Endothelial cell of umbilical vein (primary cell): Measurements from ENCODE around the gene SIKE1. TPM values are rescaled to one million over a fixed set of nuclear protein-coding genes. Genes with fewer than 3 reads are reported as not detected.

ENCODE experiments used
- BruUV-seq: library from RNA; stranded (reverse); fragments of 400-500 nt; replicated peaks from 2 replicates; lab custom pipeline; 2021; lab: Mats Ljungman, UMichigan
- CTCF ChIA-PET: fragments of 300-600, 350-600 bp; sonication (Branson Sonifier 250); formaldehyde crosslinking; loops from one replicate; lab custom pipeline; 2021; ENCODE audit warnings: antibody characterized with exemption, inconsistent platforms; lab: Charles Lee
- POLR2A ChIA-PET: fragments of 300-600, 350-600 bp; sonication (Branson Sonifier 250); formaldehyde crosslinking; loops from one replicate; lab custom pipeline; 2021; ENCODE audit warnings: antibody characterized with exemption, inconsistent platforms; lab: Charles Lee
- DNase-seq: peaks from one replicate; pipeline ENCODE4 v3.0.0-alpha.2; 2011; ENCODE audit warnings: low read depth, low spot score
- FAIRE-seq: peaks from 2 replicates; lab custom pipeline; 2011; peaks lifted over from hg19 to GRCh38; lab: Jason Lieb, UNC
- H2AFZ ChIP-seq: 2 replicates; pipeline ENCODE4 v1.6.0; 2012; ENCODE audit warnings: low read depth, low read length, control low read depth, inconsistent platforms
- H3K27ac ChIP-seq: 2 replicates; pipeline ENCODE4 v1.5.1; 2011; ENCODE audit warnings: low read depth, mild to moderate bottlenecking, control low read depth, low read length, moderate library complexity; ENCODE audit not compliant: insufficient read depth
- H3K27me3 ChIP-seq, 2 experiments: 2 replicates each; pipeline versions ENCODE4 v1.6.0 to v1.6.1; 2011; ENCODE audit warnings: low read length in 2 of 2, mixed read lengths in 1 of 2; ENCODE audit not compliant: control insufficient read depth in 2 of 2, insufficient read depth in 2 of 2
- H3K36me3 ChIP-seq, 2 experiments: 2 replicates in 1 of 2; 3 replicates in 1 of 2; pipeline ENCODE4 v1.5.1; 2011; ENCODE audit warnings: low read length in 2 of 2, mild to moderate bottlenecking in 1 of 2, moderate library complexity in 1 of 2; ENCODE audit not compliant: control insufficient read depth in 2 of 2, insufficient read depth in 2 of 2; ENCODE audit errors: extremely low read depth in 1 of 2
- H3K4me1 ChIP-seq: 3 replicates; pipeline ENCODE4 v1.5.1; 2011; ENCODE audit warnings: mild to moderate bottlenecking, low read length; ENCODE audit not compliant: control insufficient read depth, insufficient read depth; ENCODE audit errors: extremely low read depth
- H3K4me2 ChIP-seq: 2 replicates; pipeline ENCODE4 v1.6.1; 2011; ENCODE audit warnings: low read length, control low read depth, mixed read lengths; ENCODE audit not compliant: insufficient read depth
- H3K4me3 ChIP-seq, 3 experiments: fragments of 200-600 bp in 1 of 3; sonication (generic), shearing (Covaris generic) in 1 of 3; replicated peaks in 1 of 3; 2 replicates each; pipeline ENCODE4 v1.5.1; 2011 to 2016; ENCODE audit warnings: control low read depth in 3 of 3, low read length in 3 of 3, mild to moderate bottlenecking in 2 of 3, inconsistent platforms in 1 of 3, low read depth in 1 of 3, moderate library complexity in 1 of 3; ENCODE audit not compliant: insufficient read depth in 1 of 3
- H3K79me2 ChIP-seq: 2 replicates; pipeline ENCODE4 v1.6.0; 2012; ENCODE audit warnings: low read length, inconsistent platforms; ENCODE audit not compliant: control insufficient read depth, insufficient read depth
- H3K9ac ChIP-seq: replicated peaks from 2 replicates; pipeline ENCODE3; 2011; ENCODE audit warnings: low read length, control low read depth; ENCODE audit not compliant: insufficient read depth; ENCODE audit errors: extremely low read depth
- H3K9me1 ChIP-seq: replicated peaks from 3 replicates; pipeline ENCODE4 v1.6.0; 2011; ENCODE audit warnings: mild to moderate bottlenecking, low read length; ENCODE audit not compliant: control insufficient read depth, insufficient read depth; ENCODE audit errors: extremely low read depth
- H3K9me3 ChIP-seq: replicated peaks from 2 replicates; pipeline ENCODE4 v1.5.1; 2012; ENCODE audit warnings: low read length, inconsistent platforms; ENCODE audit not compliant: control insufficient read depth, insufficient read depth
- H4K20me1 ChIP-seq: replicated peaks from 2 replicates; pipeline ENCODE3; 2011; ENCODE audit warnings: mild to moderate bottlenecking, low read length; ENCODE audit not compliant: control insufficient read depth, insufficient read depth; ENCODE audit errors: extremely low read depth
- EZH2 ChIP-seq: IDR thresholded peaks from 2 replicates; pipeline ENCODE4 v1.6.1; 2012; ENCODE audit warnings: borderline replicate concordance, low read depth, mild to moderate bottlenecking, moderate library complexity, low read length, inconsistent platforms; ENCODE audit not compliant: severe bottlenecking
- FOS ChIP-seq: IDR thresholded peaks from 2 replicates; pipeline ENCODE4 v1.6.1; 2011; ENCODE audit warnings: mild to moderate bottlenecking, low read length, moderate library complexity, borderline replicate concordance; ENCODE audit not compliant: insufficient read depth
- GATA2 ChIP-seq: IDR thresholded peaks from 2 replicates; pipeline ENCODE4 v1.7.0; 2011; ENCODE audit warnings: low read depth, mild to moderate bottlenecking, moderate library complexity, mixed read lengths, low read length; ENCODE audit not compliant: insufficient read length, insufficient read depth
- JUN ChIP-seq: IDR thresholded peaks from 2 replicates; pipeline ENCODE4 v1.6.1; 2011; ENCODE audit warnings: borderline replicate concordance, low read depth; ENCODE audit not compliant: insufficient read length, insufficient read depth
- MYC ChIP-seq: IDR thresholded peaks from one replicate; pipeline ENCODE4 v1.6.1; 2011; ENCODE audit warnings: mild to moderate bottlenecking, low read depth, low read length
- POLR2A ChIP-seq: IDR thresholded peaks from 2 replicates; pipeline ENCODE4 v1.6.1; 2012; ENCODE audit warnings: low read depth, mild to moderate bottlenecking, control low read depth, low read length
- POLR2AphosphoS5 ChIP-seq: IDR thresholded peaks from 2 replicates; pipeline ENCODE4 v1.6.1; 2012; ENCODE audit warnings: low read depth, mild to moderate bottlenecking, control low read depth, low read length, moderate library complexity; ENCODE audit not compliant: insufficient read depth
- dilution Hi-C: fragments of 300-500 bp; cut with MboI; formaldehyde crosslinking; loops from one replicate; pipeline ENCODE4 v1.15.0; 2019; ENCODE audit warnings: low sequenced_read_pairs; ENCODE audit not compliant: extremely low pct_ligation_motif_present
- intact Hi-C: fragments of 100-400 bp; cut with micrococcal nuclease; formaldehyde crosslinking; loops from one replicate; pipeline ENCODE4 v1.10.0; 2022
- polyA plus RNA-seq, 4 experiments: library from polyadenylated mRNA; depleted of rRNA in 3 of 4; stranded (reverse) in 3 of 4; unstranded in 1 of 4; fragments of >200 nt; gene quantifications; 2 replicates each; pipeline versions ENCODE4 v1.2.1 to v1.2.3, GENCODE V29; 2011 to 2012; ENCODE audit warnings: missing spikeins in 1 of 4
- total RNA-seq: library from RNA; stranded (reverse); gene quantifications from 2 replicates; pipeline ENCODE4 v1.2.3, GENCODE V29; 2021
- TF ChIP-seq, protein P1 (sequence below), 2 donors: IDR thresholded peaks; 1 replicate in 1 of 2; 2 replicates in 1 of 2; pipeline ENCODE4 v1.5.1; 2011; ENCODE audit warnings: low read length in 2 of 2, mild to moderate bottlenecking in 2 of 2, moderate library complexity in 2 of 2, control low read depth in 1 of 2, inconsistent platforms in 1 of 2, low read depth in 1 of 2; ENCODE audit not compliant: insufficient read depth in 1 of 2; ENCODE audit errors: extremely low read depth in 1 of 2
- TF ChIP-seq, protein P2 (sequence below): IDR thresholded peaks from 2 replicates; pipeline ENCODE4 v1.6.1; 2011; ENCODE audit not compliant: insufficient read depth, insufficient read length

SIKE1 gene
- total and polyA plus RNA-seq, 2 donors (not counting 3 experiments of a cell fraction or from before 2014, with no cell fraction given) = 16.3 to 46.6 TPM

DNA sequence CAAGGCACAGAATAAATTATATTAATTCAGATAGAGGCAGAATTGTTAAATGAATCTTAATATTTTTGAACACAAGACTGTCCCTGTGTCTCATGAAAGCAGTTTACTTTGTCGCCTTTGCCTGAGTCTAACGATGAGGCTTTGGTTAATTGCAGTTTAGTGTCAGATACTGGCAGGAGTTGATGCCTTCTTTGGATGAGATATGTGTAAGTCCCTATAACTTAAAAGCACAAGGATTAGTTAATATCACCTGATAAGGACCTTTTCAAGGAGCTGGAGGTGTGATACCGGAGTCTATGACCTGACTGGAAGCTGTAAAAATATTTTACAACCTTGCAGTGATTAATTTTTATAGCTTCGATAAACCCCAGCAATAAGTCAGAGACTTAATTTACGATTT is 2.0 kb upstream of the SIKE1 start:
- Histone ChIP-seq H3K9ac (no peak overlapping the region), H3K9me3 (no peaks in the 10 kb centered on the region), H3K36me3 (peaks cover 3 to 5% of the 10 kb centered on the region in 2 experiments), H4K20me1 (no peaks in the 10 kb centered on the region), H3K27ac (no peak overlapping the region), H3K4me1 (peaks cover 9% of the 10 kb centered on the region), H3K4me2 (no peak overlapping the region), H3K27me3 (peaks cover 5% of the 10 kb centered on the region in 2 experiments), H2AFZ (no peak overlapping the region), H3K79me2 (peaks cover 13% of the 10 kb centered on the region), H3K4me3 (no peak overlapping the region), H3K9me1 (no peaks in the 10 kb centered on the region)
- dilution Hi-C loops (no loop called here), intact Hi-C loops (no loop called here)
- ChIA-PET CTCF (no interaction called here), POLR2A (no interaction called here)
- TF ChIP-seq POLR2AphosphoS5 = no peak
- TF ChIP-seq POLR2A = no peak
- no peak for TF ChIP-seq GATA2
- TF ChIP-seq, protein P1, sequence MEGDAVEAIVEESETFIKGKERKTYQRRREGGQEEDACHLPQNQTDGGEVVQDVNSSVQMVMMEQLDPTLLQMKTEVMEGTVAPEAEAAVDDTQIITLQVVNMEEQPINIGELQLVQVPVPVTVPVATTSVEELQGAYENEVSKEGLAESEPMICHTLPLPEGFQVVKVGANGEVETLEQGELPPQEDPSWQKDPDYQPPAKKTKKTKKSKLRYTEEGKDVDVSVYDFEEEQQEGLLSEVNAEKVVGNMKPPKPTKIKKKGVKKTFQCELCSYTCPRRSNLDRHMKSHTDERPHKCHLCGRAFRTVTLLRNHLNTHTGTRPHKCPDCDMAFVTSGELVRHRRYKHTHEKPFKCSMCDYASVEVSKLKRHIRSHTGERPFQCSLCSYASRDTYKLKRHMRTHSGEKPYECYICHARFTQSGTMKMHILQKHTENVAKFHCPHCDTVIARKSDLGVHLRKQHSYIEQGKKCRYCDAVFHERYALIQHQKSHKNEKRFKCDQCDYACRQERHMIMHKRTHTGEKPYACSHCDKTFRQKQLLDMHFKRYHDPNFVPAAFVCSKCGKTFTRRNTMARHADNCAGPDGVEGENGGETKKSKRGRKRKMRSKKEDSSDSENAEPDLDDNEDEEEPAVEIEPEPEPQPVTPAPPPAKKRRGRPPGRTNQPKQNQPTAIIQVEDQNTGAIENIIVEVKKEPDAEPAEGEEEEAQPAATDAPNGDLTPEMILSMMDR (IDR thresholded peaks at IDR 0.05; ENCODE audit: extremely low read depth in 1 of 2, insufficient read depth in 1 of 2, low read depth in 1 of 2, low read length in 2 of 2) = no peak
- TF ChIP-seq, protein P2, sequence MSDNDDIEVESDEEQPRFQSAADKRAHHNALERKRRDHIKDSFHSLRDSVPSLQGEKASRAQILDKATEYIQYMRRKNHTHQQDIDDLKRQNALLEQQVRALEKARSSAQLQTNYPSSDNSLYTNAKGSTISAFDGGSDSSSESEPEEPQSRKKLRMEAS = no peak
- TF ChIP-seq JUN = no peak
- TF ChIP-seq MYC = no peak
- TF ChIP-seq EZH2 = no peak
- TF ChIP-seq FOS = no peak
- FAIRE-seq (no peak), DNase-seq (no peak)
- BruUV-seq = no TSS peak
